ENCODE data around the gene SGCA. TPM values are rescaled to one million over a fixed set of nuclear protein-coding genes. Genes with fewer than 3 reads are reported as not detected.
A peak's percentile ranks its signal among the peaks of the same experiment; 100 is the strongest.

Gene SGCA
- total and polyA plus RNA-seq, 4 donors, result 0.31 to 1.3 (median 1.2) TPM; not detected in 1

- no peak for DNase-seq (ENCODE audit: low spot score)
- 15% methylated on average over 32 of the region's 32 CpGs for WGBS
- peak overlapping the region in 2 of 3 donors; percentile 21 to 52 for H3K4me3 ChIP-seq (ENCODE audit: low read depth in 1 of 3, low read length in 3 of 3)
- TF ChIP-seq GABPA (IDR thresholded peaks at IDR 0.05 in 1 of 2, conservative IDR thresholded peaks at IDR 0.05 in 1 of 2) (peak in 1 of 2 donors; percentile 68), NR2F2 (IDR thresholded peaks at IDR 0.05) (peak; percentile 59), FOXA1 (IDR thresholded peaks at IDR 0.05) (no peak)
- no peaks in the 10 kb centered on the region for H3K9me3 ChIP-seq (ENCODE audit: control insufficient read depth in 4 of 4, low read length in 3 of 4)
- H3K4me1 ChIP-seq (ENCODE audit: control insufficient read depth in 4 of 4, insufficient read depth in 4 of 4, low read length in 3 of 4), result peaks cover 0 to 5% (median 3%) of the 10 kb centered on the region in 4 donors
- H3K27me3 ChIP-seq (ENCODE audit: control insufficient read depth in 4 of 4, insufficient read depth in 4 of 4, low read length in 3 of 4), result peaks cover 0 to 6% (median 0%) of the 10 kb centered on the region in 4 donors
- H3K27ac ChIP-seq (ENCODE audit: low read depth in 1 of 2, low read length in 2 of 2), result no peak overlapping the region
- no peaks in the 10 kb centered on the region for H3K36me3 ChIP-seq (ENCODE audit: control insufficient read depth in 4 of 4, insufficient read depth in 3 of 4, low read depth in 1 of 4, low read length in 3 of 4)
- no peak overlapping the region for H3K9ac ChIP-seq (ENCODE audit: low read depth in 1 of 2, low read length in 2 of 2)
Observed at GRCh38 chr17:50128441-50129352, 37.1 kb upstream of the SGCA start.

- 3% methylated on average over 31 of the region's 31 CpGs for WGBS
- DNase-seq (ENCODE audit: low spot score), result no peak
- Histone ChIP-seq H3K9me3 (ENCODE audit: control insufficient read depth in 4 of 4, low read length in 3 of 4) (no peaks in the 10 kb centered on the region), H3K36me3 (ENCODE audit: control insufficient read depth in 4 of 4, insufficient read depth in 3 of 4, low read depth in 1 of 4, low read length in 3 of 4) (no peaks in the 10 kb centered on the region), H3K4me3 (ENCODE audit: low read depth in 1 of 3, low read length in 3 of 3) (peak overlapping the region in 1 of 3 donors; percentile 52), H3K9ac (ENCODE audit: low read depth in 1 of 2, low read length in 2 of 2) (no peak overlapping the region), H3K4me1 (ENCODE audit: control insufficient read depth in 4 of 4, insufficient read depth in 4 of 4, low read length in 3 of 4) (peaks cover 0 to 5% (median 3%) of the 10 kb centered on the region in 4 donors), H3K27ac (ENCODE audit: low read depth in 1 of 2, low read length in 2 of 2) (no peak overlapping the region), H3K27me3 (ENCODE audit: control insufficient read depth in 4 of 4, insufficient read depth in 4 of 4, low read length in 3 of 4) (peaks cover 0 to 6% (median 0%) of the 10 kb centered on the region in 4 donors)
- no peak for TF ChIP-seq HNF4A (conservative IDR thresholded peaks at IDR 0.05)
Observed at GRCh38 chr17:50129353-50129727, 36.5 kb upstream of the SGCA start.

GRCh38 chr17:50129728-50130558 lies 35.9 kb upstream of the SGCA start, which contains the start of gene SAMD14:
Gene SAMD14 (minus strand): TSS chr17:50130160. CDS start chr17:50124959, 5,201 bp downstream.
- H3K4me1 ChIP-seq (ENCODE audit: control insufficient read depth in 4 of 4, insufficient read depth in 4 of 4, low read length in 3 of 4), result peaks cover 0 to 5% (median 3%) of the 10 kb centered on the region in 4 donors
- no peak within 1 kb of the TSS for H3K9ac ChIP-seq (ENCODE audit: low read depth in 1 of 2, low read length in 2 of 2)
- H3K27me3 ChIP-seq (ENCODE audit: control insufficient read depth in 4 of 4, insufficient read depth in 4 of 4, low read length in 3 of 4), result peaks cover 0 to 6% (median 0%) of the 10 kb centered on the region in 4 donors
- H3K4me3 ChIP-seq (ENCODE audit: low read depth in 1 of 3, low read length in 3 of 3), result peak within 1 kb of the TSS in 1 of 3 donors; percentile 52
- H3K27ac ChIP-seq (ENCODE audit: low read depth in 1 of 2, low read length in 2 of 2), result no peak within 1 kb of the TSS
- DNase-seq (ENCODE audit: low spot score), result no peak
- TF ChIP-seq ATF3 (IDR thresholded peaks at IDR 0.05) (no peak), TAF1 (conservative IDR thresholded peaks at IDR 0.05) (no peak), RXRA (IDR thresholded peaks at IDR 0.05) (no peak), MAX (IDR thresholded peaks at IDR 0.05) (no peak), GABPA (IDR thresholded peaks at IDR 0.05 in 1 of 2, conservative IDR thresholded peaks at IDR 0.05 in 1 of 2) (no peak), FOXA2 (IDR thresholded peaks at IDR 0.05) (no peak), FOXA1 (IDR thresholded peaks at IDR 0.05) (no peak), JUND (IDR thresholded peaks at IDR 0.05) (no peak), HNF4A (conservative IDR thresholded peaks at IDR 0.05) (no peak), HNF4G (IDR thresholded peaks at IDR 0.05) (no peak)
- H3K9me3 ChIP-seq (ENCODE audit: control insufficient read depth in 4 of 4, low read length in 3 of 4), result no peaks in the 10 kb centered on the region
- WGBS, result 4% methylated on average over 84 of the region's 84 CpGs
- H3K36me3 ChIP-seq (ENCODE audit: control insufficient read depth in 4 of 4, insufficient read depth in 3 of 4, low read depth in 1 of 4, low read length in 3 of 4), result peaks cover 0 to 2% (median under 1%) of the 10 kb centered on the region in 4 donors

All from liver (tissue), 9 donors.